ENCODE data around the gene GINS2.

The GINS2 gene

DNA sequence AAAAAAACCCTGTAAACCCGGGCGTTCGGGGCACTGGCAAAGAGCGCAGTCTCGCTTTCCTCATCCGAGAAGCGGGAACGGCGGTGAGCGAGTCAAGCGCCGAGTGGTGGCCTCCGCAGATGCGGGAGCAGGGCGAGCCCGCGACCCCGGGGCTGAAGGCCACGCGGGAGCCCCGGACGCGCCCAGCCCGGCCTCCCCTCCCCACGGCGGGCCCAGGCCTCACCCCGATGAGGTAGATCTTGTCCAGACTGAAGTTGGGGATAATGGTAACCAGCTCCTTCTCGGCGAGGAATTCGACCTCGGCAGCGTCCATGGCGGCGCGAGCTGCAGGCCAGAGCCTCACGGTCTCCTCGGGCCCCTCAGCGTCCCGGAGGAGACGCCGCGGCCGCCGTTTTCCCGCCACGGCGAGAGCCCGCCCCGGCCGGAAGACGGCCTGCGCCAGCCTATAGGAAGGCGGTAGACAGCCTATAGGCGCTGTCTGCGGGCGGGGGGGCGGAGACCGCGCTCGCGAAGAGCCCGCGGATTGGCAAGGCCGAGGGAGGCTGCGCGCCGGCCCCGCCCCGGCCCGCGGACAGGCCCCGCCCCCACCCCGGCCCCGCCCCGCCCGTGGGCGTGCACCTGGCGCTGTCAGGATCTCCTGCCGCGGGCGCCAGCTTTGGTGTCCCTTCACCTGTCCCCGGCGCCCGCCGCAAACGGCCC lies at the start of gene GINS2:
TSS of gene GINS2 (minus strand) at position 369 of the 699 bp plus-strand sequence. CDS start at position 313, 56 bp downstream.
- peak; percentile 76 for DNase-seq

GRCh38 chr16:85736921-85737320 lies 48.2 kb upstream of the GINS2 start:
- DNase-seq = no peak

DNA sequence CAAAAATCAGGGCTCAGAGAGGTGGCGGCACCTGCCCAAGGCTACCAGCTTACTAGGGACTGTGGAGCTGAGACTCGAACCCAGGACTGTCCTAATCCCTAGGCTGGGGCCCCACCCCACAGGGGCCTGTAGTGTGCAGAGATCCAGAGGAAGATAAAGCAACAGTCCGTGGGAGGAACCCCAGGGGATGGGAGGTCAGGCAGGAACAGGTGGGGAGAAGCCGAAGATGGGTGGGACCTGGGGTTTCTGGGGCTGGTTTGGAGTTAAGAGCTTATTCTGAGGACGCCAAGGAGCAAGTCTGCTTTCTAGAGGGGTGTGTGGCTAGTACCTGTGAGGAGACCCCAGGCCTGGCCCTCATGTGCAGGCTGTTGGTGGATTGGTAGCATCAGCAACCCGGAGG lies 47.2 kb upstream of the GINS2 start:
- DNase-seq = no peak

- DNase-seq = no peak
Measured at GRCh38 chr16:85735225-85735635, 46.5 kb upstream of the GINS2 start.

DNA sequence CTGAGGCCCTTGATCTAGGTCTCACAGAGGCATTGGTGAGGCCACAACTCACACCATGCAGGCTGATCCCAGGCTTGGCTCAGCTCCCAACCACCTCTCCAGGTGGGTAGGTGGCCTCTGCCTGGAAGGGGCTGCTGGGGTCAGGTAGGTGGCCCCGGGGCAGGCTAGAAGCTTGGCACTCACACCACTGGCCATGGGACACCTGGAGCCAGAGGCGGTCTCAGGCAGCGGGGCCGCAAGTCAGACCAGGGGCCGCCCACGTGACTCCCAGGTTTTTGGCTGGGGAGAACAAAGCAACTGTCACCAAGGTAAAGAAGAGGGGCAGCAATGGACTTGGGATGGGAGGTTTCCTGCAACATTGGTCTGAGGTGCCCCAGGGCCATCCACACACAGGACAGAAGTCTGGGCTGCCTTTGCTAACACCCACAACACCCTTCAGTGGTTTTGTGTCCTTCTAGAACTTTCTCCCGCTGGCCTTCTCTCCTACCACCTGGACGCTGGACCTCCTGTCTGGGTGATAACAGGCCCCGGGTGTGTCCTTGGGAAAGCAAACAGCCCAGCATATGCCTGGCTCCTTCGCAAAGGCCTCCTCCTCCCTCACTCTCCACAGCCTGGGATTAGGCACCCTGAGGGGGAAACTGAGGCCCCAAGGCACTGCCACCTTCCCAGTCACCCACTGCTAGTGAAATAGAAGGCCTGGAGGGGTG lies 45.7 kb upstream of the GINS2 start:
- DNase-seq = no peak

DNA sequence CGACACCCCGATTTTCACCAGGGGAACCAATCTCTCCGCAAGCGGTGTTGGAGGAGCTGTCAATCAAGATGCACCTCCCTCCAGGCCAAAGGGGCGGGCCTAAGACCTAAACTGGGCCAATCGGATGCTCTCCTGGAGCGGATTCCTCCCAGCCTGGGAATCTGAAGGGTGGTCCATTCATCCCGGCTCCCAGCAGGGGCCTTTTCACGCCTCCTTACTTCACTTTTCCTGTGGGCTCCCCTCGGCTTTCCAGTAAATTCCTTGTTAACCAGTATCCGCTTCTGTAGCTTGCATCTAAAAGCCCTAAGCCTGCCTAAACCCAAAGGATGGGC lies 45.1 kb upstream of the GINS2 start:
- no peak for DNase-seq

DNA sequence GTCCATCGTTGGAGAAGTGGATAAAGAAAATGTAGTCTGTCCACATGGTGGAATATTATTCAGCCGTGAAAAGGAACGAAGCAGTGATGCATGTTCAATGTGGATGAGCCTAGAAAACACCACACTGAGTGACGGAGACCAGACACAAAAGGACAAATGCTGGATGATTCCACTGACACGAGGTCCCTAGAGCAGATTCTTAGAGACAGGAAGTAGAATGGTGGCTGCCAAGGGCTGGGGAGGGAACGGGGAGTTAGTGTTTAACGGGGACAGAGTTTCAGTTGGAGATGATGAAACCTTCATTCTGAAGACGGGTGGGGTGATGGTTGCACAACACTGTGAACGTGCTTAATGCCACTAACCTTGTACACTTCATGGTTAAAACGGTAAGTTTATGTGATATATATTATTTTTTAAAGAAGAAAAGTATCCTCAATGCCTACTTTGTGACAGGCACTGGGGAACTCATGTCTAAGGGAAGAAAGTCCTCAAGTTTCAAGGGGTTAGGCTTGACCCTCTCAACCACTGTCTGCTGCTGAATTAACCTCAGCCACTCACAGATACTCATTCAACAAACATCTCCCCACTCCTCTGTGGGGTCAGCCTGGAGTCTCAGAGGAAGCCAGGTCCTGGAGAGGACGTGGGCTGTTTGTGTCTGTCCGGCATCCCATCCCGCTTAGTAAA lies 44.5 kb upstream of the GINS2 start:
- no peak for DNase-seq

- no peak for DNase-seq
Measured at GRCh38 chr16:85731179-85731578, 42.4 kb upstream of the GINS2 start.

GRCh38 chr16:85730186-85730465 lies 41.4 kb upstream of the GINS2 start:
- no peak for DNase-seq

DNA sequence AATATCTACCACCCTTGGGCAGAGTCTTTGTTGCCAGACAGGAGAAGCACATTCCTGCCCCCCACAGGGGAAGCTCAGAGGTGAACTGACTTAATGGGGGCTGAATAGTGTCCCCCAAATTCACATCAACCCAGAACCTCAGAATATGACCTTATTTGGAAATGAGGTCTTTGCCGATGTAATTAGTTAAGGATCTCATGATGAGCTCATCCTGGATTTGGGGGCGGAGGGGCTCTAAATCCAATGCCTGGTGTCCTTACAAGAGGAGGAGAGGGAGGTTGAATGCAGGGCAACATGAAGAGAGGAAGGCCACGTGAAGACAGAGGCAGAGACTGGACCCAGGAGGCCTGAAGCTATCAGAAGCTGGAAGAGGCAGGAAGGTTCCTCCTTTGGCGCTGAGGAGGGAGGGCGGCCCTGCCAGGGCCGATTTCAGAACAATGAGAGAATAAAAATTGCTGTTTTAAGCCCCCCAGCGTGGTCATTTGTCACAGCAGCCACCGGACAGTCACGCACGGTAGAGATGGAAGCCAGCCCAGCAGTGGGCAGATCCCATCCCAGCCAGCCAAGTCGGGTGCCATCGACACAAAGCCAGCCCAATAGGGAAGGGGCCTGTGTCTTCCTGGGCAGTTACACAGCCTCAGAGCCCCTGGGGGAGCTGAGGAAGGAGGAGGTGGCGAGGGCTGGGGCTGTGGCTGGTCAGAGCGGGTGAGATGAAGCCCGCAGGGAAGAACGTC lies 40.9 kb upstream of the GINS2 start:
- no peak for DNase-seq

DNA sequence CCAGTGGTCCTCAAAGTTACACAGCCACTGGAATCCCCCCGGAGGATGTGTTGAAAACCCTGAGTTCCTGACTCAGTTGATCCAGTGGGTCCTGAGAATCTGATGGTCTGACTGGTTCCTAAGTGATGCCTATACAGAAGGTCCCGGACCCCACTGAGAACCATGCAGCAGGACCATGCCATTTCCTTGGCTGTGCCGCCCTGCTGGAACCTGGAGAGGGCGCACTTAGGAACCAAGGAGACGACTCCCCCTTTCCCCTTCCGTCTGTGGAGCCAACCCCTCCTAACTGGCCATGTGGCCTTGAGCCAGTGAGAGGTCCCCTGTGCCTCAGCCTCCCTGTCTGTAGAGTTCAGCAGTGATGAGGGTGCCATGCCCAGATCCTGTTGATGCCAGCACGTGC lies 40.1 kb upstream of the GINS2 start:
- no peak for DNase-seq

GRCh38 chr16:85724936-85725335 lies 36.2 kb upstream of the GINS2 start:
- DNase-seq = no peak

GRCh38 chr16:85724126-85724879 lies 35.5 kb upstream of the GINS2 start:
- DNase-seq = no peak

DNA sequence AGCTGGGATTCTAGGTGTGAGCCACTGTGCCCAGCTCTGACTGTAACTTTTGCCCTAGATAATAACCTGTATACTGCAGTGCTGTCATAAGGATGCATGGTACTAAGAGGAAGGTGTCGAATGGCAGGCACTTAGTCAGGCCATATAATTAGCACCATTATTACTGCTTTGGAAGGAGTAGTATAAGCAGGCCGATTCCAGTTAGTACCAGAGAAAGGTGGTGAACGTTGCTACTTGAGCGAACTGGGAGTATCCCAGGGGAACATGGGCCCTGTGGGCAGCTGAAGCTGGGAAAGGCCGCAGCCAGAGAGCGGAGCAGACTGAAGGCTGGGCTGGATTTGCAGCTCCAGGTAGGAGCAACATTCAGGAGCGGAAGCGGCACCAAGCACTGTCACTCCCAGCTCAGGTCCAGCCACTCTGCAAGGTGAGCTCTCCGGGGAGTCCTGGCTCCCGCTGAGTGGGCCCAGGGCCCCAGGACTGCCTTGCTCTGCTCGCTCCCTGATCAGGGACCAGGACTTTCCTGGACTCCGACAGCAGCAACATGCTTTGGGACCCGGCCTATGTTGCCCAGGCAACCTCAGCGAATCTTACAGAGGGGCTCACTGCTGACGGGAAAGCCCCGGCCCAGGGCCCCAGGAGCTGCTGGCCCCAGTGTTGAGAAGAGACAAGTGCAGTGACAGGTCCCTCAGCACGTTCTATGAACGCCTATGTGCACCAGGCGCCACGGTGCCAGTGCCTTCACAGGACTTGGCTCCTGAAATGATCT lies 33.6 kb upstream of the GINS2 start:
- DNase-seq = no peak

GRCh38 chr16:85720302-85720637 lies 31.5 kb upstream of the GINS2 start:
- no peak for DNase-seq

- no peak for DNase-seq
Measured at GRCh38 chr16:85719605-85720301, 31.0 kb upstream of the GINS2 start.

DNA sequence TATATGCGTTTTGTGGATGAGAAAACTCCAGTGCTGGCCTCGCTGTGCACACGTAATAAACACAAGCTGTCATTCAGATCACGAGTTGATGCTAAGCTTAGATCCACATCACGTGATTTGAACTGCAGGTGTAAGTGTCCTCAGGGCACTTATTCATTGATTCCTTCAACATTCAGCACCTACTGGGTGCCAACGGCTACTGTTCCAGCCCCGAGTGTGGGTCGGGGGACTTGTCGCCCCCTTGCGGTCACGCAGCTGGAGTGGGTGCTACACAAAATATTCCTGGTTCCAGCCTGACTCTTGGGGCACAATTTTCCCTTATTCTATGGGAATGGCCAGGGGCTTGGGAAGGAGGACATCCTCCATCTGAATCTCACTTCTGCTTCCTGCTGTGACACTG lies 29.9 kb upstream of the GINS2 start:
- no peak for DNase-seq

- DNase-seq = no peak
Measured at GRCh38 chr16:85718153-85718477, 29.4 kb upstream of the GINS2 start.

GRCh38 chr16:85717393-85718152 lies 28.8 kb upstream of the GINS2 start:
- DNase-seq = peak; percentile 49

DNA sequence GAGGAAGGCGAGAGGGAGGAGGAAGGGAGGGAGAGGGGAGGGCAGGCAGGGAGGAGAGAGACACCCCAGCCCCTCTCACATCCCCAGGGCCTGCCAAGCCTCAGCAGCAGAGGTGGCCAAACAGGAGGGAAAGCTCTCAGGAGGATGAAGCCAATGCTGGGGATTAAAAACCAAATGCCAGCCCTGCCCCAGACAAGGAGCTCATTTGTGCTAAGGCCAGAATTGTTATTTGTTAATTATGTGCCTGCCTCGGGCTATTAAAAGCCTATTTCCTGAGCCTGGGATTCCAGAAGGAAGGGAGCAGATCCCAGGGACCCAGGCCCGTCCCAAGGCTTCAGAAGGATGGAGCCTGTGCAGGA lies 27.9 kb upstream of the GINS2 start:
- peak; percentile 26 for DNase-seq

GRCh38 chr16:85716022-85716679 lies 27.4 kb upstream of the GINS2 start:
- no peak for DNase-seq
